ENCODE measurements around the gene ADAMTS6. TPM values are rescaled to one million over a fixed set of nuclear protein-coding genes. Genes with fewer than 3 reads are reported as not detected.

The ADAMTS6 gene
- total and polyA plus RNA-seq, 2 donors (not counting 1 experiment from before 2014, with no cell fraction given), result 3.6 to 12.3 TPM

DNA sequence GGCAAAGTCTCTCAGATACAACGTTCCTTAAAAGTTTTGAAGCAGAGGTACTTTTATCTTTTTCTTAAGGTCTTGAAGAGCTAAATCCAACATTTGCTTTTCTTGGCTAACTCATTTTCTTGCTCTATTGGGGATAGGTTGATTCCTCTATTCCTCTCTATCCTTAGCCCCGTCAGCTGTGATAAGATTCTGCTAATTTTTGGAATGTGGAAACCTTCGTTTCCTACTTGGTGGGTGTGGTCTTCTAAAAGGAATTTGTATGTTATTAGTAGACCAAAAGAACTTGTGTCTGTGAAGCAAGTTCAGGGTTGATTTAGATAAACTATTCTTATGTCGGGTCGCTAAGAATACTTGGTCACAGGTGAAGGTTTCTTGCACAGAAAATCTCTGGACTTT is 308.6 kb downstream of the ADAMTS6 start:
- no peak for DNase-seq

DNA sequence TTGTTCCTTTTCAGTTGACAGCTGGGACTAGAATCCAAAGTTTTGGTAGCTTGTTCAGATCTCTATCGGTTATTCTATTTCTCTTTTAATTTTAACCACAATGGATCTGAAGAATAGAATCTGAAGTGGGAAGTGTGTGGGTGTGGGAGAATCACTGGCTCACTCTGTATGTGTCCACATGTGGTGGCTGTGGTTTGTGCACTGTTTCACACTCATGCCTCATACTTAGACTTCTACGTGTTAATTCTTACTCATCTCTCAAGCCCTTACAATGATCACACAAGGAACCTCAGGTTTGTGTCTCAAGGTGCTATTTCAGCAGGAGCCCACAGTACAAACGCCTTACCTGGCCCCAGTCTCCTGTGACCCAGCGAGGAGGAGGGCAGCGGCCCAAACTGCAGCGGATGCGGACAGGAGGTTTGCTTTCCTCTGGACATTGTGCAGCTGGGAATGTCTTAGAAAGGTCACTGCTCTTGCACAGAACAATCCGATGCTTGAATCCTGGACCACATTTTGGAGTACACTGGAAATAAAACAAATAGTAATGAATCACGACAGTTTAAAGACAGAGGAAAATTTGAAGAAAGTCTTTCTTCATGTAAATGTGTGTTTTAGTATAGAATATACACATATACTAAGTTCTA is 309.1 kb downstream of the ADAMTS6 start:
- Histone ChIP-seq H3K27ac (ENCODE audit: low read length in 2 of 2) (no peak overlapping the region), H3K4me1 (ENCODE audit: control insufficient read depth in 2 of 2, insufficient read depth in 2 of 2, low read length in 2 of 2) (no peaks in the 10 kb centered on the region), H2AFZ (ENCODE audit: insufficient read depth, low read depth, low read length, poor library complexity, severe bottlenecking) (no peak overlapping the region), H3K27me3 (replicated peaks in 1 of 4; ENCODE audit: control extremely low read depth in 1 of 4, control insufficient read depth in 3 of 4, insufficient read depth in 4 of 4, low read length in 3 of 4) (no peaks in the 10 kb centered on the region), H3K9ac (ENCODE audit: low read length) (no peak overlapping the region), H4K20me1 (ENCODE audit: control insufficient read depth, insufficient read depth, low read length, poor library complexity, severe bottlenecking) (no peaks in the 10 kb centered on the region), H3K36me3 (replicated peaks in 1 of 2; ENCODE audit: control extremely low read depth in 1 of 2, control insufficient read depth in 1 of 2, extremely low read depth in 1 of 2, insufficient read depth in 2 of 2, low read length in 1 of 2) (no peaks in the 10 kb centered on the region), H3K9me3 (ENCODE audit: control extremely low read depth in 1 of 3, control insufficient read depth in 2 of 3, insufficient read depth in 1 of 3, low read length in 2 of 3) (no peaks in the 10 kb centered on the region), H3K4me2 (replicated peaks; ENCODE audit: low read depth, low read length, poor library complexity, severe bottlenecking) (no peak overlapping the region), H3K4me3 (ENCODE audit: control extremely low read depth in 1 of 5, extremely low read depth in 1 of 5, insufficient read depth in 1 of 5, low read depth in 2 of 5, low read length in 4 of 5) (no peak overlapping the region), H3K79me2 (ENCODE audit: control insufficient read depth, insufficient read depth, low read length) (no peaks in the 10 kb centered on the region)
- Mint-ChIP-seq H3K27ac (no peak overlapping the region), H3K9me3 (ENCODE audit: insufficient read depth) (no peaks in the 10 kb centered on the region), H3K4me3 (no peak overlapping the region), H3K27me3 (no peaks in the 10 kb centered on the region), H3K4me1 (no peaks in the 10 kb centered on the region)
- ATAC-seq (ENCODE audit: low read depth), result no peak
- ChIA-PET POLR2A (no interaction called here), CTCF (no interaction called here)
- intact Hi-C loops (cut with micrococcal nuclease), result no loop called here
- no peak for DNase-seq
- no peak for TF ChIP-seq EZH2 (IDR thresholded peaks at IDR 0.05; ENCODE audit: borderline replicate concordance, insufficient read depth, low read depth, low read length, poor library complexity, severe bottlenecking)
- TF ChIP-seq, protein P1, sequence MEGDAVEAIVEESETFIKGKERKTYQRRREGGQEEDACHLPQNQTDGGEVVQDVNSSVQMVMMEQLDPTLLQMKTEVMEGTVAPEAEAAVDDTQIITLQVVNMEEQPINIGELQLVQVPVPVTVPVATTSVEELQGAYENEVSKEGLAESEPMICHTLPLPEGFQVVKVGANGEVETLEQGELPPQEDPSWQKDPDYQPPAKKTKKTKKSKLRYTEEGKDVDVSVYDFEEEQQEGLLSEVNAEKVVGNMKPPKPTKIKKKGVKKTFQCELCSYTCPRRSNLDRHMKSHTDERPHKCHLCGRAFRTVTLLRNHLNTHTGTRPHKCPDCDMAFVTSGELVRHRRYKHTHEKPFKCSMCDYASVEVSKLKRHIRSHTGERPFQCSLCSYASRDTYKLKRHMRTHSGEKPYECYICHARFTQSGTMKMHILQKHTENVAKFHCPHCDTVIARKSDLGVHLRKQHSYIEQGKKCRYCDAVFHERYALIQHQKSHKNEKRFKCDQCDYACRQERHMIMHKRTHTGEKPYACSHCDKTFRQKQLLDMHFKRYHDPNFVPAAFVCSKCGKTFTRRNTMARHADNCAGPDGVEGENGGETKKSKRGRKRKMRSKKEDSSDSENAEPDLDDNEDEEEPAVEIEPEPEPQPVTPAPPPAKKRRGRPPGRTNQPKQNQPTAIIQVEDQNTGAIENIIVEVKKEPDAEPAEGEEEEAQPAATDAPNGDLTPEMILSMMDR (IDR thresholded peaks at IDR 0.05), result no peak
- WGBS (ENCODE audit: insufficient coverage), result 86% methylated on average over 7 of the region's 9 CpGs

More for the DNA sequence above, 308.6 kb downstream of the ADAMTS6 start:
- no peaks in the 10 kb centered on the region for H3K27me3 Mint-ChIP-seq
- Histone ChIP-seq H3K9me3 (ENCODE audit: control extremely low read depth in 1 of 3, control insufficient read depth in 2 of 3, insufficient read depth in 1 of 3, low read length in 2 of 3) (no peaks in the 10 kb centered on the region), H4K20me1 (ENCODE audit: control insufficient read depth, insufficient read depth, low read length, poor library complexity, severe bottlenecking) (no peaks in the 10 kb centered on the region), H3K4me2 (replicated peaks; ENCODE audit: low read depth, low read length, poor library complexity, severe bottlenecking) (no peak overlapping the region), H3K4me3 (ENCODE audit: control extremely low read depth in 1 of 5, extremely low read depth in 1 of 5, insufficient read depth in 1 of 5, low read depth in 2 of 5, low read length in 4 of 5) (no peak overlapping the region), H3K9ac (ENCODE audit: low read length) (no peak overlapping the region), H3K27me3 (replicated peaks in 1 of 4; ENCODE audit: control extremely low read depth in 1 of 4, control insufficient read depth in 3 of 4, insufficient read depth in 4 of 4, low read length in 3 of 4) (no peaks in the 10 kb centered on the region), H3K36me3 (replicated peaks in 1 of 2; ENCODE audit: control extremely low read depth in 1 of 2, control insufficient read depth in 1 of 2, extremely low read depth in 1 of 2, insufficient read depth in 2 of 2, low read length in 1 of 2) (no peaks in the 10 kb centered on the region), H3K27ac (ENCODE audit: low read length in 2 of 2) (no peak overlapping the region), H3K79me2 (ENCODE audit: control insufficient read depth, insufficient read depth, low read length) (no peaks in the 10 kb centered on the region), H3K4me1 (ENCODE audit: control insufficient read depth in 2 of 2, insufficient read depth in 2 of 2, low read length in 2 of 2) (no peaks in the 10 kb centered on the region), H2AFZ (ENCODE audit: insufficient read depth, low read depth, low read length, poor library complexity, severe bottlenecking) (no peak overlapping the region)
- ChIA-PET CTCF (no interaction called here), POLR2A (no interaction called here)
- ATAC-seq (ENCODE audit: low read depth), result no peak
- H3K4me1 Mint-ChIP-seq, result no peaks in the 10 kb centered on the region
- no peak overlapping the region for H3K27ac Mint-ChIP-seq
- intact Hi-C loops (cut with micrococcal nuclease), result no loop called here
- H3K9me3 Mint-ChIP-seq (ENCODE audit: insufficient read depth), result no peaks in the 10 kb centered on the region
- H3K4me3 Mint-ChIP-seq, result no peak overlapping the region
- TF ChIP-seq, protein P1 (IDR thresholded peaks at IDR 0.05), result no peak
- no peak for TF ChIP-seq EZH2 (IDR thresholded peaks at IDR 0.05; ENCODE audit: borderline replicate concordance, insufficient read depth, low read depth, low read length, poor library complexity, severe bottlenecking)
- WGBS (ENCODE audit: insufficient coverage), result 88% methylated on average over 1 of the region's 5 CpGs
